GM18873 (cell line): ENCODE measurements around the gene OLFM1.

Source experiments
- ATAC-seq: cut with Tn5 transposase; IDR thresholded peaks from one replicate; pipeline ENCODE4 v1.9.1; 2021; ENCODE audit warnings: mild to moderate bottlenecking, moderate library complexity, moderate number of reproducible peaks; ENCODE audit not compliant: unreplicated experiment, low FRiP score

OLFM1 gene

GRCh38 chr9:135087489-135087792 lies at the start of gene OLFM1:
TSS of gene OLFM1 (plus strand) at chr9:135087668. CDS start at chr9:135087990, 322 bp downstream.
- no peak for ATAC-seq

GRCh38 chr9:135038331-135038730 lies 49.1 kb upstream of the OLFM1 start:
- ATAC-seq = no peak

GRCh38 chr9:135038826-135039225 lies 48.6 kb upstream of the OLFM1 start:
- no peak for ATAC-seq

GRCh38 chr9:135039266-135039870 lies 48.1 kb upstream of the OLFM1 start:
- ATAC-seq = no peak

- no peak for ATAC-seq
These were observed 47.4 kb upstream of the OLFM1 start for GRCh38 chr9:135039916-135040645.

- ATAC-seq = no peak
These were observed 46.6 kb upstream of the OLFM1 start for GRCh38 chr9:135040892-135041291.

GRCh38 chr9:135043345-135043744 lies 44.1 kb upstream of the OLFM1 start:
- ATAC-seq = no peak

GRCh38 chr9:135045264-135045927 lies 42.1 kb upstream of the OLFM1 start:
- ATAC-seq = no peak

GRCh38 chr9:135045928-135046738 lies 41.3 kb upstream of the OLFM1 start:
- ATAC-seq = no peak

GRCh38 chr9:135046739-135047350 lies 40.6 kb upstream of the OLFM1 start:
- no peak for ATAC-seq

- no peak for ATAC-seq
These were observed 39.9 kb upstream of the OLFM1 start for GRCh38 chr9:135047521-135047920.

GRCh38 chr9:135048046-135048757 lies 39.3 kb upstream of the OLFM1 start:
- ATAC-seq = no peak

GRCh38 chr9:135048758-135049444 lies 38.6 kb upstream of the OLFM1 start:
- ATAC-seq = no peak

- no peak for ATAC-seq
These were observed 38.0 kb upstream of the OLFM1 start for GRCh38 chr9:135049460-135049859.

- no peak for ATAC-seq
These were observed 37.1 kb upstream of the OLFM1 start for GRCh38 chr9:135050072-135050990.

- no peak for ATAC-seq
These were observed 36.0 kb upstream of the OLFM1 start for GRCh38 chr9:135051316-135052038.

- ATAC-seq = no peak
These were observed 34.3 kb upstream of the OLFM1 start for GRCh38 chr9:135053133-135053532.

GRCh38 chr9:135055181-135055580 lies 32.3 kb upstream of the OLFM1 start:
- ATAC-seq = no peak
